ENCODE measurements around the gene LZTR1.
"Not testable (repeated sequence)": the region's sequence is repeated elsewhere in the genome, so short reads cannot be mapped to it uniquely, and the experiment has no call there.

LZTR1 gene

DNA sequence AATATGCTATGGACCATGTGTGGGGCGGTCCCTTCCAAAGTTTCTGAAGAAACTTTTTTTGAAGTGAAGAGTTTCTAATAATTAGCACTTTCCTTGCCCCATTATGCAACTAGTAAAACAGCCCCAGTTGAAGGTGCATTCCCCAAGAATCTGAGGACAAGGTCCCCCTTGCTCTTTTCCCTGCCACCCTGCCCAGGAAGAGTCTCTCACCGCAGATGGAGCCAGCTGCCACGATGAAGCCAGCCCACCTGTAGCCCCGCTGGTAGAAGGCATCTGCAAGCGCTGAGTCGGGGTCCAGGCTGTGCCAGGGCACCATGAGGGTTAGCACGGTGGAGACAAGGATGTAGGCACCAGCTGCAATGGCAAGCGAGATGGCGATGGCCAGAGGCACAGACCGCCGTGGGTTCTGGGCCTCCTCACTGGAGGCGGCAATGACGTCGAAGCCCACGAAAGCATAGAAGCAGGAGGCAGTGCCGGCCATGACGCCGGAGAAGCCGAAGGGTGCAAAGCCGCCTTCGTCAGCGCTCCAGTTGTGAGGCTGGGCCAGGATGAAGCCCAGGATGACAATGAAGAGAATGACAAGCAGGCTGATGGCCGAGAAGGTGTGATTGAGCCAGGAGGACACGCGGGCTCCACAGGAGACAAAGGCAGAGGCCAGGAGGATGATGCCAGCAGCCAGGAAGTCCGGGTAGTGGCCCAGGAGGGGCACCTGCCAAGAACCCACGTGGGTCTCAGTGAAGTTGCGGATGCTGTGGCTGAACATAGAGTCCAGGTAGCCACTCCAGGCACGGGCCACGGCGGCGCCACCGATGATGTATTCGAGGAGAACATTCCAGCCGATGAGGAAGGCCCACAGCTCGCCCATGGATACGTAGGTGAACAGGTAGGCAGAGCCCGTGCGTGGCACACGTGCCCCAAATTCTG is 48.8 kb downstream of the LZTR1 start:
- peaks cover 40% of the 10 kb centered on the region for H3K27me3 ChIP-seq (ENCODE audit: insufficient read depth, low read length)

DNA sequence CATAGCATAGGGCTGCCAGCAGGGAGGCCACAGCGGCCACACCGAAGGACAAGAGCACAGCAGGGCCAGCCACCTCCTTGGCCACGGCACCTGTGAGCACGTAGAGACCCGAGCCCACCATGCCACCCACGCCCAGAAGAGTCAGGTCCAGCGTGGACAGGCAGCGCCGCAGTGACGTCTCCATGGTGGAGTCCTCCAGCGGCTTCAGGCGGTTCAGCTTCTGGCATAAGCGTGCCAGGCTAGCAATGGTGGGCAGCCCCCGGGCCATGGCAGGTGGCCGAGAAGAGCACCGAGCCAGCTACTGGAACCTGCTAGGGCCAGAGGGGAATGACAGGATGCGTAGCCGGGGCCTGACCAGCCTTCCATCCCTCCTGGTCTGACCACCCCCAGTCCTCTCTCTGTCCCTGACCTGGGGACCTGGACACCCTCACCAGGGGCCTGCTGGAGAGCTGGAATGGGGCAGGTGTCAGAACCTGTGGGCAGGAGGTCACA is 49.5 kb downstream of the LZTR1 start:
- H3K36me3 ChIP-seq (ENCODE audit: insufficient read depth, low read depth, low read length) = no peaks in the 10 kb centered on the region

More for the DNA sequence above, 48.8 kb downstream of the LZTR1 start:
- Histone ChIP-seq H3K9ac (ENCODE audit: low read depth, low read length) (no peak overlapping the region), H3K4me3 (ENCODE audit: low read length) (no peak overlapping the region), H3K27ac (ENCODE audit: low read length) (no peak overlapping the region), H3K9me3 (ENCODE audit: insufficient read depth, low read depth, low read length) (no peaks in the 10 kb centered on the region), H3K36me3 (ENCODE audit: insufficient read depth, low read depth, low read length) (no peaks in the 10 kb centered on the region), H3K4me1 (ENCODE audit: insufficient read depth, low read length) (no peaks in the 10 kb centered on the region)

DNA sequence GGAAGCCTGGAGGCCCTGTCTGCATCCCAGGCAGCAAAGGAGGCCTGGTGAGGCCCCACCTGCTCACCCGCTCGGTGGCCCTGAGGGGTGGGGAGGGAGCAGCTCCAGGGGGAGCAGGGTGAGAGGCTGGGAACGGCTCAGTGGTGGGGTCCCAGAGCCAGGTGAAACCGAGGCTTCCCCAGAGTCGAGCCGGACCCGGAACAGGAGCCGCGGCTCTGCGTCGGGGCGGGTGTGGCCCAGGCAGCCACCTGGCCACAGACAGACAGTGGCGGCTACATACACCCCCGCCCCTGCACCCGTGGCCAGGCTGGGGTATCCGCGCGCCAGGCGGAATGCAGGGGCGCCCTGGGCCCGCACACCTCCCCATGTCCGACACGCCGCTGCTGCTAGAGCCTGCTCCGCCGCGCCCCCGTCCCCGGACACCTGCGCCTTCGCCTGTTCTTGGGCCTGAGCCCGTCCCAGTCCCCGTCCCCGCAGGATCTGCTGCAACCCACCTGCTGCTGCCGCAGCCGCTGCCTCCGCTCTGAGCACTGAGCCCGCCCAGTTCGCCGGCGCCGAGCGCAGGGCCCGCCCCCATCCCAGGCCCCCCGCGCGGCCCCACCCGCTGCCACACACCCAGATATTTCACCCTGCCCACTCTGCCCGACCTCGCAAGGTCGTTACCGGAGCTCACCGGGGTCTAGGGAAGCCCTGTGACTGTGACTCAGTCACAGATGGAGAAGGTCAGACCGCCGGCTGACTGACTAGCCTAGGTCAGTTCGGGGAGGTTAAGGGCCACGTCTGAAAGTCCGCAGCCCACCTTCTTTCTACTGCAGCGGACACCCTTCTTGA is 50.2 kb downstream of the LZTR1 start, which contains the start of gene SLC7A4:
Gene SLC7A4, minus strand, starts transcription at position 525 of the 831 bp plus-strand sequence. CDS start 749 bp downstream, outside the sequence.
- no peak within 1 kb of the TSS for H3K9ac ChIP-seq (ENCODE audit: low read depth, low read length)
- no peaks in the 10 kb centered on the region for H3K9me3 ChIP-seq (ENCODE audit: insufficient read depth, low read depth, low read length)
- H3K27me3 ChIP-seq (ENCODE audit: insufficient read depth, low read length) = peaks cover 40% of the 10 kb centered on the region
- H3K4me3 ChIP-seq (ENCODE audit: low read length) = peak within 1 kb of the TSS; percentile 56
- no peaks in the 10 kb centered on the region for H3K4me1 ChIP-seq (ENCODE audit: insufficient read depth, low read length)
- no peak within 1 kb of the TSS for H3K27ac ChIP-seq (ENCODE audit: low read length)
- H3K36me3 ChIP-seq (ENCODE audit: insufficient read depth, low read depth, low read length) = no peaks in the 10 kb centered on the region

More for the DNA sequence above, 49.5 kb downstream of the LZTR1 start:
- H3K27ac ChIP-seq (ENCODE audit: low read length) = no peak overlapping the region
- peak overlapping the region; percentile 56; the same call in 1 of the 2 replicates for H3K4me3 ChIP-seq (ENCODE audit: low read length)
- no peaks in the 10 kb centered on the region for H3K9me3 ChIP-seq (ENCODE audit: insufficient read depth, low read depth, low read length)
- H3K27me3 ChIP-seq (ENCODE audit: insufficient read depth, low read length) = peaks cover 40% of the 10 kb centered on the region
- no peaks in the 10 kb centered on the region for H3K4me1 ChIP-seq (ENCODE audit: insufficient read depth, low read length)
- H3K9ac ChIP-seq (ENCODE audit: low read depth, low read length) = no peak overlapping the region

DNA sequence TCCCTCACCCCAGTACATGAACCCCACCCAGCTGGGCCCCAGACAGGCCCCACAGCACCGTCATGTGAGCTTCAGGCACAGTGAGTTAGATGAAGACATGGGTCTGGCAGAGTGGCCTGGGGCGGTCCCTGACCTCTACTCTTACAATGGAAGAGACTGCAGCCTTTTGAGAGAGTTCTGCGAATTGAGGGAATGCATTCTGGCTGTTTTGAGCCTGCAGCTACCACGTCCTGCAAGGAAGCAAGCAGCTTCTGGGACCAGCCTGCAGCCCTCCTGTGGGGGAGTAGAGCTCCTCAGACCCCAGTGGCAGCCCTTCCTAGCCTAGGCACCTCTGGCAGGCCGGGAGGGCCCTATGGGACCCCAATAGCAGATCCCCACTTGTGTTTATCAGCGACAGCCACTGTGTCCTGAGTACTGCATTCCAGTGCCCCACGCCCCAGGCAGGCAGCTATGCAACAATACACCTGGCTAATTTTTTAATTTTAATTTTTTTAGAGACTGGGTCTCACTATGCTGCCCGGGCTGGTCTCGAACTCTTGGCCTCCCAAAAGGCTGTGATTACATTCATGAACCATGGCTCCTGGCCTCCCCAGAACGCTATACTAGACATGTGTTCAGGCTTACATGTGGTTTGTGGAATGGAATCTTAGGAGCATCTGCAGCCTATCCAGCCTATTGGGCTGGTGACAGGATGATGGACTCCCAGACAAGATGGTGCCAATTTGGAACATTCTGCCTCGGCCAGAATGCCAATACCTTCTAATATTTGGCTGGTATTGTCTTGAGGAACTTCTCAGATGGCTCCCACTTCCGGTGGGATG is 51.0 kb downstream of the LZTR1 start:
- Histone ChIP-seq H3K4me1 (ENCODE audit: insufficient read depth, low read length) (no peaks in the 10 kb centered on the region), H3K27ac (ENCODE audit: low read length) (no peak overlapping the region), H3K27me3 (ENCODE audit: insufficient read depth, low read length) (peaks cover 40% of the 10 kb centered on the region), H3K9me3 (ENCODE audit: insufficient read depth, low read depth, low read length) (no peaks in the 10 kb centered on the region), H3K9ac (ENCODE audit: low read depth, low read length) (no peak overlapping the region), H3K4me3 (ENCODE audit: low read length) (peak overlapping the region; percentile 56), H3K36me3 (ENCODE audit: insufficient read depth, low read depth, low read length) (no peaks in the 10 kb centered on the region)

DNA sequence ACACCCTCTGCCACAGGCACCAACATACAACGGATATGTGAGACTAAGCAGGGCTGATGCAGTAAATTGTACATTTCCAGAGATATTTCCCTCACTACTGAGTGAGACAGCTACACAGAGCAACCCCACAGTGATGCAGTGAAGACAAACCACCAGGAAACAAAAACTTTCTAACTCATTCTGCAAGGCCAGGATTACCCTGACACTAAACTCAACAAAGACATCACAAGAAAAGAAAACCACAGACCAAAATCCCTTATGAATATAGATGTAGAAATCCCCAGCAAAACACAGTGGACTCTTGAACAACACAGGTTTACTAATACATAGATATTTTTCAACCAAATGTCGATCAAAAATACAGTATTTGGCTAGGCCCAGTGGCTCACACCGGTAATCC is 51.8 kb downstream of the LZTR1 start:
- Histone ChIP-seq H3K9ac (ENCODE audit: low read depth, low read length) (no peak overlapping the region), H3K4me1 (ENCODE audit: insufficient read depth, low read length) (no peaks in the 10 kb centered on the region), H3K27me3 (ENCODE audit: insufficient read depth, low read length) (peaks cover 40% of the 10 kb centered on the region), H3K4me3 (ENCODE audit: low read length) (no peak overlapping the region), H3K9me3 (ENCODE audit: insufficient read depth, low read depth, low read length) (no peaks in the 10 kb centered on the region), H3K36me3 (ENCODE audit: insufficient read depth, low read depth, low read length) (no peaks in the 10 kb centered on the region), H3K27ac (ENCODE audit: low read length) (no peak overlapping the region)

DNA sequence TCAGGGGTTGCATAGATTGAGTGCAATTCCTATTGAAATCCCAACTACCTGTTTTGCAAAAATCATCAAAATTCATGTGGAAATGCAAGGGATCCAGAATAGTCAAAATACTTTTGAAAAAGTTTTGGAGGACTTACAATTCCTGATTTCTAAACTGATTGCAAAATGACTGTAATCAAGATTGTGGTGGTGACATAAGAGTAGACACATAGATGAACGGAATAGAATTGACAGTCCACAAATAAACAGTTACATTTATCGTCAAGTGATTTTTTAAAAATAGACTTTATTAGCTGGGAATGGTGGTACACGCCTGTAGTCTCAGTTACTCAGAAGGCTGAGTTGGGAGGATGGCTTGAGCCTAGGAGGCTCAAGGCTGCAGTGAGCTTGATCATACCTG is 52.9 kb downstream of the LZTR1 start:
- Histone ChIP-seq H3K9me3 (ENCODE audit: insufficient read depth, low read depth, low read length) (no peaks in the 10 kb centered on the region), H3K4me3 (ENCODE audit: low read length) (no peak overlapping the region), H3K36me3 (ENCODE audit: insufficient read depth, low read depth, low read length) (no peaks in the 10 kb centered on the region), H3K27ac (ENCODE audit: low read length) (no peak overlapping the region), H3K27me3 (ENCODE audit: insufficient read depth, low read length) (peaks cover 40% of the 10 kb centered on the region), H3K9ac (ENCODE audit: low read depth, low read length) (no peak overlapping the region), H3K4me1 (ENCODE audit: insufficient read depth, low read length) (no peaks in the 10 kb centered on the region)

DNA sequence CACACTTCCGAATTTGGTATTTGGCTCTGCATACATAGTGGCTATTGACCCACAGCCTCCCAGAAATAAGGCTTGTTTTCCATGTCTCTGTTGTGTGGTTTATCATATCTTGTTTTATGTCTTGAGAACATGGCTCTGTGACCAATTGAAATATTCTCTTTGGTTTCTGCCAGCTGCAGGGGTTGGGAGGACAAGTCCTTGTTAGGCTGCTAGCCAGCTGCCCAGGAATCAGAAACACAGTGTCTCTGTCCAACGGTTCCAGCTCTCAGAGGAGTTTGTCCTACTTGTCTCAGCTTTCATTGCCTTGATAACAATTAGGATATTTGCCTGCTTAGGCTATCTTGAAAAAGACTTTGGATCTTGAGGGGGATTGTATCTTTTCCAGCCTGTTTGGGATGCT is 56.3 kb downstream of the LZTR1 start:
- H3K27ac ChIP-seq (ENCODE audit: low read length) = no peak overlapping the region
- no peaks in the 10 kb centered on the region for H3K9me3 ChIP-seq (ENCODE audit: insufficient read depth, low read depth, low read length)
- H3K27me3 ChIP-seq (ENCODE audit: insufficient read depth, low read length) = peaks cover 9% of the 10 kb centered on the region
- no peaks in the 10 kb centered on the region for H3K4me1 ChIP-seq (ENCODE audit: insufficient read depth, low read length)
- H3K4me3 ChIP-seq (ENCODE audit: low read length) = no peak overlapping the region
- no peaks in the 10 kb centered on the region for H3K36me3 ChIP-seq (ENCODE audit: insufficient read depth, low read depth, low read length)
- no peak overlapping the region for H3K9ac ChIP-seq (ENCODE audit: low read depth, low read length)

DNA sequence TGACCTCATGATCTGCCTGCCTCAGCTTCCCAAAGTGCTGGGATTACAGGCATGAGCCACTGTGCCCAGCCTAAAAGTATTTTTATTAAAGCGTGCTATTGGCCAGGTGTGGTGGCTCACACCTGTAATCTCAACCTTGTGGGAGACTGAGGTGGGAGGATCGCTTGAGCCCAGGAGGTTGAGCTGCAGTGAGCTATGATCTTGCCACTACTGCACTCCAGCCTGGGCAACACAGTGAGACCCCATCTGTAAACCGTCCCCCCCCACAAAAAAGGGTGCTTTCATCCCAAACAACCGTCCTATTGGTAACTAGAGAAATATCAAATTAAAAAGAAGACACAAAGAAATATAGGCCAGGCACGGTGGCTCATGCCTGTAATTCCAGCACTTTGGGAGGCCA is 57.1 kb downstream of the LZTR1 start:
- not testable (repeated sequence) for H3K27me3 ChIP-seq (ENCODE audit: insufficient read depth, low read length); H3K9ac ChIP-seq (ENCODE audit: low read depth, low read length); H3K36me3 ChIP-seq (ENCODE audit: insufficient read depth, low read depth, low read length); H3K4me1 ChIP-seq (ENCODE audit: insufficient read depth, low read length); H3K4me3 ChIP-seq (ENCODE audit: low read length); H3K9me3 ChIP-seq (ENCODE audit: insufficient read depth, low read depth, low read length); H3K27ac ChIP-seq (ENCODE audit: low read length)

DNA sequence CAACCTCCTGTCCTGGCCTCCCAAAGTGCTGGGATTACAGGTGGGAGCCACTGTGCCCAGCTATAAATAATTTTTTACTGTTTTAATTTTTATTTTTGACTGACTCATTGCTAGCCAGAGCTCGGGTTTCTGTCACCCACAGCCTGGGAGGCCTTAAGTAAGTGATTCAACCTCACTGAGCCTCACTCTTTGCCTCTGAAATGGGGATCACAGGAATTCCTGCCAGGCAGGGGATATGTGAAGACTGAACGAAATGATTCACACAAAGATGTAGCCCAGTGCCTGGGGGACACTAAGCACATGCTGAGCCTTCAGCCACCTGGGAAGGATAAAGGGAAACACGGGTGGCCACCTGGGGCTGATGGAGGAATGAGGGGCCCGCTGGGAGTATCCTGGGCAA is 59.8 kb downstream of the LZTR1 start:
- Histone ChIP-seq H3K27me3 (ENCODE audit: insufficient read depth, low read length) (peaks cover 21% of the 10 kb centered on the region), H3K4me3 (ENCODE audit: low read length) (no peak overlapping the region), H3K9ac (ENCODE audit: low read depth, low read length) (no peak overlapping the region), H3K36me3 (ENCODE audit: insufficient read depth, low read depth, low read length) (no peaks in the 10 kb centered on the region), H3K27ac (ENCODE audit: low read length) (no peak overlapping the region), H3K4me1 (ENCODE audit: insufficient read depth, low read length) (peaks cover 6% of the 10 kb centered on the region), H3K9me3 (ENCODE audit: insufficient read depth, low read depth, low read length) (no peaks in the 10 kb centered on the region)

DNA sequence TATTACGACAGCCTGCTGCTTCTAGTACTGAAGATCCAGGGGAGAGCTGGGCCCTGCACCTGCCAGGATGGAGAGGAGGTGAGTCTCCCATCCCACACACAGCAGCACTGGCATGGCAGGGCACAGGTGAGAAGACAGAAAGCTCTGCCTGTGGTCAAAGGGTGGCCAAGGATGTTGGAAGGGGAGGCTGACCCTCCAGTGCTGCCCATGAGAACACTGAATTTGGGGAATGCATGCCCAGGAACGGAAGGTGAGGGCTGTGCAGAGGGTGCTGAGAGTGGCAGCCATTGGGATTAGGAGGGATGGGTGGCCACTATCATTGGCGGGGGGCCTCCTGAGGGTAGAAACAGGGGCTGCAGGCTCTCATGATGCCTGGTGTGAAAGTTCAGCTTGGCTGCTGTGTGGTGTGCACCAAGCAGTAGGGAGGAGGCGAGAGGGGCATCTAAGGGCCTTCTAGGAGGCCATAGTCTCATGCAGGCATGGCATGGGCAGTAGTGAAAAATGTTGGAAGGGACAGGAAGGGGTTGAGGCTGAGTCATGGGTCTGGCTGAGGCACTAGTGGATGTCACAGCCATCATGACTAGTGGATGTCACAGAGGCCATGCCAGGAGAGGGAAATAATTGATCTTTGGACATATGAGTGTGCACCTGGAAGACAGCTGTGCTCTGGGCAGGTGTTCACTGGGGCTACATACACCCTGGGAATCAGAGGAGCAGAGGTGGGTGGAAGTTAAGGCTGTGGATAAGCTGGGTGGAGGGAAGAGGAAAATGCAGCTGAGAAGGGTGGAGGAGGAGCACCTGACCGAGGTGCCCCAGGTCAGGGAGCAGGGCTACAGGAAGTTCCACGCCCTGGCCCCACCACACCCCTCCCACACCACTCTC is 61.1 kb downstream of the LZTR1 start:
- no peak overlapping the region for H3K27ac ChIP-seq (ENCODE audit: low read length)

More for the DNA sequence above, 61.1 kb downstream of the LZTR1 start:
- H3K36me3 ChIP-seq (ENCODE audit: insufficient read depth, low read depth, low read length) = no peaks in the 10 kb centered on the region
- peaks cover 6% of the 10 kb centered on the region for H3K4me1 ChIP-seq (ENCODE audit: insufficient read depth, low read length)
- H3K9ac ChIP-seq (ENCODE audit: low read depth, low read length) = no peak overlapping the region
- H3K27me3 ChIP-seq (ENCODE audit: insufficient read depth, low read length) = peaks cover 21% of the 10 kb centered on the region
- H3K9me3 ChIP-seq (ENCODE audit: insufficient read depth, low read depth, low read length) = no peaks in the 10 kb centered on the region
- no peak overlapping the region for H3K4me3 ChIP-seq (ENCODE audit: low read length)

Data from iPS-20b (cell line).